Femur (tissue), 1 donor: Measurements from ENCODE around the gene SLC16A3.

Experiments
- DNase-seq: peaks from one replicate; pipeline ENCODE4 v3.0.0-alpha.2; 2017

The SLC16A3 gene

GRCh38 chr17:82224666-82225065 is 4.2 kb upstream of the SLC16A3 start:
- DNase-seq = no peak

- DNase-seq = no peak
These were observed 3.3 kb upstream of the SLC16A3 start for GRCh38 chr17:82225368-82226029.

GRCh38 chr17:82226146-82226808 is 2.6 kb upstream of the SLC16A3 start:
- DNase-seq = no peak

- DNase-seq = no peak
These were observed 1.8 kb upstream of the SLC16A3 start for GRCh38 chr17:82226809-82227628.

- DNase-seq = peak; percentile 42
These were observed 1.1 kb upstream of the SLC16A3 start for GRCh38 chr17:82227629-82228277.

- DNase-seq = peak; percentile 69
These were observed 482 bp upstream of the SLC16A3 start for GRCh38 chr17:82228278-82228841.

GRCh38 chr17:82229698-82230608 is 1.1 kb downstream of the SLC16A3 start:
- peak; percentile 52 for DNase-seq

GRCh38 chr17:82230609-82231311 is 1.9 kb downstream of the SLC16A3 start:
- DNase-seq = peak; percentile 90

- DNase-seq = no peak
These were observed 2.4 kb downstream of the SLC16A3 start for GRCh38 chr17:82231312-82231561.

- DNase-seq = peak; percentile 81
These were observed 2.9 kb downstream of the SLC16A3 start for GRCh38 chr17:82231562-82232321.

- no peak for DNase-seq
These were observed 3.5 kb downstream of the SLC16A3 start for GRCh38 chr17:82232322-82232820.

GRCh38 chr17:82232876-82233785 is 4.3 kb downstream of the SLC16A3 start:
- no peak for DNase-seq

- DNase-seq = no peak
These were observed 5.6 kb downstream of the SLC16A3 start for GRCh38 chr17:82234211-82235055.

GRCh38 chr17:82235056-82235774 is 6.4 kb downstream of the SLC16A3 start:
- no peak for DNase-seq

- DNase-seq = no peak
These were observed 6.9 kb downstream of the SLC16A3 start for GRCh38 chr17:82235775-82236141.

GRCh38 chr17:82236142-82236971 is 7.5 kb downstream of the SLC16A3 start:
- peak; percentile 83 for DNase-seq
